Activated CD4-positive, CD25-positive, alpha-beta regulatory T cell (primary cell): Measurements from ENCODE around the gene TAF1L.
"Not testable (repeated sequence)": the region's sequence is repeated elsewhere in the genome, so short reads cannot be mapped to it uniquely, and the experiment has no call there.

Experiments used
- DNase-seq, 4 experiments: peaks; one replicate each; lab custom pipeline; 2025; lab: John Stamatoyannopoulos, UW

TAF1L gene

GRCh38 chr9:32635362-32635761, at the start of gene TAF1L:
TSS of gene TAF1L (minus strand) at chr9:32635669. CDS start at chr9:32635579, 90 bp downstream.
- DNase-seq: no peak

- no peak for DNase-seq
Observed at GRCh38 chr9:32681751-32682150, 46.3 kb upstream of the TAF1L start.

- no peak for DNase-seq
Observed at GRCh38 chr9:32677931-32678330, 42.5 kb upstream of the TAF1L start.

- DNase-seq: no peak
Observed at GRCh38 chr9:32672469-32672868, 37.0 kb upstream of the TAF1L start.

- DNase-seq: no peak
Observed at GRCh38 chr9:32671333-32671732, 35.9 kb upstream of the TAF1L start.

- DNase-seq: no peak
Observed at GRCh38 chr9:32665101-32665500, 29.6 kb upstream of the TAF1L start.

GRCh38 chr9:32663741-32664140, 28.3 kb upstream of the TAF1L start:
- DNase-seq: no peak

- DNase-seq: no peak
Observed at GRCh38 chr9:32647671-32648070, 12.2 kb upstream of the TAF1L start.

- no peak for DNase-seq
Observed at GRCh38 chr9:32644698-32645097, 9.2 kb upstream of the TAF1L start.

GRCh38 chr9:32633151-32633550, 2.3 kb downstream of the TAF1L start:
- not testable (repeated sequence) for DNase-seq

GRCh38 chr9:32631991-32632390, 3.5 kb downstream of the TAF1L start:
- DNase-seq: no peak

GRCh38 chr9:32627394-32627954, 8.0 kb downstream of the TAF1L start:
- DNase-seq: no peak

- no peak for DNase-seq
Observed at GRCh38 chr9:32625320-32625719, 10.1 kb downstream of the TAF1L start.

GRCh38 chr9:32622948-32623347, 12.5 kb downstream of the TAF1L start:
- DNase-seq: no peak

GRCh38 chr9:32618261-32618660, 17.2 kb downstream of the TAF1L start:
- no peak for DNase-seq

GRCh38 chr9:32606811-32607210, 28.7 kb downstream of the TAF1L start:
- DNase-seq: no peak

GRCh38 chr9:32603914-32604852, 31.3 kb downstream of the TAF1L start:
- no peak for DNase-seq

GRCh38 chr9:32599021-32599420, 36.4 kb downstream of the TAF1L start:
- not testable (repeated sequence) for DNase-seq

GRCh38 chr9:32596936-32597335, 38.5 kb downstream of the TAF1L start:
- DNase-seq: no peak

- no peak for DNase-seq
Observed at GRCh38 chr9:32596096-32596865, 39.2 kb downstream of the TAF1L start.

GRCh38 chr9:32590898-32591297, 44.6 kb downstream of the TAF1L start:
- DNase-seq: no peak

GRCh38 chr9:32590476-32590875, 45.0 kb downstream of the TAF1L start:
- no peak for DNase-seq
